OCI-LY1 (cell line): ENCODE measurements around the gene RPS6KA2.

Experiments
- H2AFZ ChIP-seq: fragments of 200-600 bp; sonication (generic), shearing (Covaris generic); 2 replicates; pipeline ENCODE4 v1.6.0; 2014; ENCODE audit warnings: antibody characterized with exemption, mild to moderate bottlenecking, low read length
- H3F3A ChIP-seq: fragments of 200-600 bp; sonication (generic), shearing (Covaris generic); 2 replicates; pipeline ENCODE4 v1.6.0; 2014; ENCODE audit warnings: mild to moderate bottlenecking, antibody characterized with exemption, low read length, moderate library complexity; ENCODE audit not compliant: insufficient read depth
- H3K27ac ChIP-seq: fragments of 200-600 bp; sonication (generic); 2 replicates; pipeline ENCODE4 v1.5.1; 2014; ENCODE audit warnings: low read length, mixed run types, mild to moderate bottlenecking, low read depth; ENCODE audit not compliant: poor library complexity, severe bottlenecking
- H3K27me3 ChIP-seq: fragments of 200-600 bp; sonication (generic); 2 replicates; pipeline ENCODE4 v1.6.0; 2014; ENCODE audit warnings: antibody characterized with exemption, mild to moderate bottlenecking, low read length, moderate library complexity; ENCODE audit not compliant: insufficient read depth
- H3K36me3 ChIP-seq: fragments of 200-600 bp; sonication (generic); 2 replicates; pipeline ENCODE4 v1.6.1; 2014; ENCODE audit warnings: mild to moderate bottlenecking, antibody characterized with exemption, low read length, moderate library complexity, mixed read lengths; ENCODE audit not compliant: insufficient read depth
- H3K4me1 ChIP-seq: fragments of 200-600 bp; sonication (generic); 2 replicates; pipeline ENCODE4 v1.5.1; 2014; ENCODE audit warnings: mild to moderate bottlenecking, low read length, moderate library complexity; ENCODE audit not compliant: insufficient read depth, severe bottlenecking
- H3K4me2 ChIP-seq: fragments of 200-600 bp; sonication (generic), shearing (Covaris generic); 2 replicates; pipeline ENCODE4 v1.6.1; 2014; ENCODE audit warnings: low read length
- H3K4me3 ChIP-seq: fragments of 200-600 bp; sonication (generic); 2 replicates; pipeline ENCODE4 v1.5.1; 2014; ENCODE audit warnings: low read length, low read depth, mild to moderate bottlenecking, mixed read lengths; ENCODE audit not compliant: poor library complexity, severe bottlenecking
- H3K79me2 ChIP-seq: fragments of 200-600 bp; shearing (Covaris generic); 2 replicates; pipeline ENCODE4 v1.6.1; 2016; ENCODE audit warnings: mixed run types, low read length, mixed read lengths; ENCODE audit not compliant: insufficient read depth
- H3K9ac ChIP-seq: fragments of 200-600 bp; sonication (generic), shearing (Covaris generic); 2 replicates; pipeline ENCODE4 v1.6.1; 2014; ENCODE audit warnings: mild to moderate bottlenecking, low read length, mixed read lengths
- H3K9me2 ChIP-seq: fragments of 200-600 bp; sonication (generic), shearing (Covaris generic); 2 replicates; pipeline ENCODE4 v1.6.1; 2014; ENCODE audit warnings: low read depth, mild to moderate bottlenecking, low read length, mixed read lengths
- H3K9me3 ChIP-seq: fragments of 200-600 bp; shearing (Covaris generic); 2 replicates; pipeline ENCODE4 v1.6.1; 2014; ENCODE audit warnings: low read length, mixed read lengths
- H4K20me1 ChIP-seq: fragments of 200-600 bp; sonication (generic), shearing (Covaris generic); 2 replicates; pipeline ENCODE4 v1.6.0; 2016; ENCODE audit warnings: mild to moderate bottlenecking, low read length; ENCODE audit not compliant: insufficient read depth
- EZH2 ChIP-seq: fragments of 200-600 bp; sonication (generic), shearing (Covaris generic); IDR thresholded peaks from 2 replicates; pipeline ENCODE4 v1.8.0; 2017; ENCODE audit warnings: borderline replicate concordance, mixed run types, mild to moderate bottlenecking, antibody characterized with exemption, low read length, moderate library complexity, mixed read lengths
- TF ChIP-seq, protein P1 (sequence below): fragments of 200-600 bp; sonication (generic), shearing (Covaris generic); IDR thresholded peaks from 2 replicates; pipeline ENCODE4 v1.5.1; 2017; ENCODE audit warnings: mild to moderate bottlenecking, antibody characterized with exemption, low read length, moderate library complexity, mixed read lengths

Gene RPS6KA2

DNA sequence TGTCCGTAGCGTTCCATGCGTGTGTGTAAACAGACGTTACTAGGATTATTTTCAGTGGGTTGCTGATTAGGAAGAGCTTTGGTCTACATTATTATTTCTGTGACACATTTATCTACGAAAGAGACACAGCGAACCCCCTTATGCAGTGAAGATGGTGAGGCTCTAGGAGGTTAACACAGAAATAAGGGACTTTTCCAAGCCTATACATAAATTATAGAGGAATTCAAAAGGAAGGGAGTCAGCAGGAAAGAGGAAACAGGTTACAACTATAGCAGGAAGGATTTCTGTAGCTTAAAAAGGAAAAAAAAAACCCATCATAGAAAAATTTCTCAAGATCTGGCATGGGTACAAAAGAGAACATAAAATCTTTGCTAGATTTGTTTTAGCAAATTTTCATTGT, 12.9 kb upstream of the RPS6KA2 start:
- Histone ChIP-seq H4K20me1 (no peaks in the 10 kb centered on the region), H2AFZ (no peak overlapping the region), H3K4me2 (no peak overlapping the region), H3K4me3 (no peak overlapping the region), H3K4me1 (no peaks in the 10 kb centered on the region), H3K27ac (no peak overlapping the region), H3K9ac (no peak overlapping the region), H3K79me2 (no peaks in the 10 kb centered on the region), H3K36me3 (no peaks in the 10 kb centered on the region), H3K27me3 (no peaks in the 10 kb centered on the region), H3F3A (no peaks in the 10 kb centered on the region), H3K9me2 (no peaks in the 10 kb centered on the region), H3K9me3 (no peaks in the 10 kb centered on the region)
- TF ChIP-seq EZH2: no peak
- TF ChIP-seq, protein P1, sequence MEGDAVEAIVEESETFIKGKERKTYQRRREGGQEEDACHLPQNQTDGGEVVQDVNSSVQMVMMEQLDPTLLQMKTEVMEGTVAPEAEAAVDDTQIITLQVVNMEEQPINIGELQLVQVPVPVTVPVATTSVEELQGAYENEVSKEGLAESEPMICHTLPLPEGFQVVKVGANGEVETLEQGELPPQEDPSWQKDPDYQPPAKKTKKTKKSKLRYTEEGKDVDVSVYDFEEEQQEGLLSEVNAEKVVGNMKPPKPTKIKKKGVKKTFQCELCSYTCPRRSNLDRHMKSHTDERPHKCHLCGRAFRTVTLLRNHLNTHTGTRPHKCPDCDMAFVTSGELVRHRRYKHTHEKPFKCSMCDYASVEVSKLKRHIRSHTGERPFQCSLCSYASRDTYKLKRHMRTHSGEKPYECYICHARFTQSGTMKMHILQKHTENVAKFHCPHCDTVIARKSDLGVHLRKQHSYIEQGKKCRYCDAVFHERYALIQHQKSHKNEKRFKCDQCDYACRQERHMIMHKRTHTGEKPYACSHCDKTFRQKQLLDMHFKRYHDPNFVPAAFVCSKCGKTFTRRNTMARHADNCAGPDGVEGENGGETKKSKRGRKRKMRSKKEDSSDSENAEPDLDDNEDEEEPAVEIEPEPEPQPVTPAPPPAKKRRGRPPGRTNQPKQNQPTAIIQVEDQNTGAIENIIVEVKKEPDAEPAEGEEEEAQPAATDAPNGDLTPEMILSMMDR: no peak

DNA sequence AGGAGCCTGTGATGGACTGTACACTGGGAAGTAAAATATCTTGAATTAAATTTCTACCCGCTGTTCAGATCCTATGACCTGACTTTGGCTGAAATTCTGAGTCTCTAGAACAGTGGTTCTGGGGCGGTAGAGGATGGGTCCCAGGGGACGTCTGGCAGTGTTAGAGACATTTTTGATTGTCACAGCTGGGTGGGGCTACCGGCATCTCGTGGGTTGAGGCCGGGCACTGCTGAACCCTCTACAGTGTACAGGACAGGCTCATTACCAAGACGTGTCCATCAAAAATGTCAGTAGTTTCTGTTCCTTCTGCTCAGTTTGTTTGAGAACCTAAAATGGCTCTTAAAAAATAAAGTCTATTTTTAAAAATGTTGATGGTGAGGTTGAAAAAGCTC, 11.5 kb upstream of the RPS6KA2 start:
- no peak overlapping the region for H2AFZ ChIP-seq
- no peaks in the 10 kb centered on the region for H3K36me3 ChIP-seq

DNA sequence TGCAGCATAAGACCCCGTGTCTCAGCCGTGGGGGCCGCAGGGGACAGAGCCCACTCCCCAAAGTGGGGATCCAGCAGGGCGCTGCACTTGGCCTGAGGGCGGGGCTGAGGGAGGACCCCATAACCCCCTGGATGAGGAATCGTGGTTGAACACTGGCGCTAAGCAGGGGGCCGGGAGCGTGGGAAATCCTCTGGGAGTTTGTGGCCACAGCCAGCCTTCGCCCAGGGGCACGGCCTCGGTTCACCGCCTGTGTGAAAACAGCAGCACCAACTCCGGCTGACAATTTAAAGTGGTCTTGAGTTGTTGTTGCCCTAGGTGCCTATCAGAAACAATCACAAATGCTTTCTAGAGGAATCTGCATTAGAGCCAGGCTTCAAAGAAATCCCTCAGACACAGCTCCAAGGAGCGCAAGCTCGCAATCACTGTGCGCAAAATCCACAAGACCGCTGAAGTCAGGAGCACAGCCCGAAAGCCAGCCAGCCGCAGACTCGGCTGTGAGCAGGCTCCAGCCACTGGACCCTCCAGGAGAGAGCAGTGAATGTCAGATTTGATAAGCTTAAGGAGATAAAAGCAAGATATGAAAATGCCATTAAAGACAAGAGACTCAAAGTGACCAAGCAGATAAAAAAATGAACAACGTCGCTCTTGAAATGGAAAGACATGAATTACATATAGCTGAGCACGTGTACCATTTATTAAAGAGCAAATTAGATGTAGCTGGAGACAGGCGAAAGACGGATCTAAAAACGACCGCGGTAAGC, 10.9 kb upstream of the RPS6KA2 start:
- TF ChIP-seq EZH2: no peak
- TF ChIP-seq, protein P1: no peak
- Histone ChIP-seq H3K9ac (no peak overlapping the region), H2AFZ (no peak overlapping the region), H3K4me1 (no peaks in the 10 kb centered on the region), H3K36me3 (no peaks in the 10 kb centered on the region), H3K9me3 (no peaks in the 10 kb centered on the region), H3K27ac (no peak overlapping the region), H3K9me2 (no peaks in the 10 kb centered on the region), H3K4me2 (no peak overlapping the region), H3K4me3 (no peak overlapping the region), H3K27me3 (no peaks in the 10 kb centered on the region; the same call in 1 of the 2 replicates), H3F3A (no peaks in the 10 kb centered on the region), H4K20me1 (no peaks in the 10 kb centered on the region), H3K79me2 (no peaks in the 10 kb centered on the region)

More for the DNA sequence above, 11.5 kb upstream of the RPS6KA2 start:
- Histone ChIP-seq H3K27ac (no peak overlapping the region), H3K9me3 (no peaks in the 10 kb centered on the region), H4K20me1 (no peaks in the 10 kb centered on the region), H3K4me2 (no peak overlapping the region), H3K9me2 (no peaks in the 10 kb centered on the region), H3K4me3 (no peak overlapping the region), H3F3A (no peaks in the 10 kb centered on the region), H3K27me3 (no peaks in the 10 kb centered on the region), H3K79me2 (no peaks in the 10 kb centered on the region), H3K4me1 (no peaks in the 10 kb centered on the region), H3K9ac (no peak overlapping the region)
- TF ChIP-seq, protein P1: no peak
- no peak for TF ChIP-seq EZH2
